ENCODE data around the gene C13orf42.

Gene C13orf42

GRCh38 chr13:51111174-51111573 lies at the start of gene C13orf42:
C13orf42 (minus strand) TSS chr13:51111274; CDS start chr13:51111209, 65 bp downstream.
- no peak for DNase-seq

- peak in 20 of 58 donors; percentile 2 to 67 (median 15) for DNase-seq
Measured at GRCh38 chr13:51158880-51159518, 47.9 kb upstream of the C13orf42 start.

GRCh38 chr13:51158365-51158764 lies 47.3 kb upstream of the C13orf42 start:
- DNase-seq, result peak in 1 of 58 donors; percentile 2

GRCh38 chr13:51156648-51157047 lies 45.6 kb upstream of the C13orf42 start:
- DNase-seq, result no peak

- DNase-seq, result no peak
Measured at GRCh38 chr13:51155776-51156515, 44.9 kb upstream of the C13orf42 start.

- no peak for DNase-seq
Measured at GRCh38 chr13:51155161-51155560, 44.1 kb upstream of the C13orf42 start.

GRCh38 chr13:51154029-51154555 lies 43.0 kb upstream of the C13orf42 start:
- peak in 1 of 58 donors; percentile 4 for DNase-seq

GRCh38 chr13:51153527-51153926 lies 42.5 kb upstream of the C13orf42 start:
- no peak for DNase-seq

- DNase-seq, result no peak
Measured at GRCh38 chr13:51152701-51153100, 41.6 kb upstream of the C13orf42 start.

- no peak for DNase-seq
Measured at GRCh38 chr13:51151463-51151862, 40.4 kb upstream of the C13orf42 start.

- peak in 52 of 58 donors; percentile 4 to 73 (median 36) for DNase-seq
Measured at GRCh38 chr13:51148952-51149573, 38.0 kb upstream of the C13orf42 start.

GRCh38 chr13:51148223-51148951 lies 37.3 kb upstream of the C13orf42 start:
- DNase-seq, result peak in 2 of 58 donors; percentile 4 to 8

GRCh38 chr13:51147732-51148131 lies 36.7 kb upstream of the C13orf42 start:
- no peak for DNase-seq

- no peak for DNase-seq
Measured at GRCh38 chr13:51146667-51147066, 35.6 kb upstream of the C13orf42 start.

GRCh38 chr13:51137250-51137649 lies 26.2 kb upstream of the C13orf42 start:
- DNase-seq, result no peak

GRCh38 chr13:51136276-51136980 lies 25.4 kb upstream of the C13orf42 start:
- DNase-seq, result no peak

GRCh38 chr13:51134763-51135365 lies 23.8 kb upstream of the C13orf42 start:
- DNase-seq, result no peak

- DNase-seq, result no peak
Measured at GRCh38 chr13:51130348-51130747, 19.3 kb upstream of the C13orf42 start.

GRCh38 chr13:51125495-51126226 lies 14.6 kb upstream of the C13orf42 start:
- peak in 32 of 58 donors; percentile 2 to 57 (median 14) for DNase-seq

Data from anterior cingulate cortex (tissue), 58 donors.